ENCODE measurements around the gene PAX9. TPM values are rescaled to one million over a fixed set of nuclear protein-coding genes. Genes with fewer than 3 reads are reported as not detected.

Gene PAX9
- total and polyA plus RNA-seq, 2 donors (not counting 1 experiment from before 2014, with no cell fraction given), result 0.03 TPM; not detected in 1

DNA sequence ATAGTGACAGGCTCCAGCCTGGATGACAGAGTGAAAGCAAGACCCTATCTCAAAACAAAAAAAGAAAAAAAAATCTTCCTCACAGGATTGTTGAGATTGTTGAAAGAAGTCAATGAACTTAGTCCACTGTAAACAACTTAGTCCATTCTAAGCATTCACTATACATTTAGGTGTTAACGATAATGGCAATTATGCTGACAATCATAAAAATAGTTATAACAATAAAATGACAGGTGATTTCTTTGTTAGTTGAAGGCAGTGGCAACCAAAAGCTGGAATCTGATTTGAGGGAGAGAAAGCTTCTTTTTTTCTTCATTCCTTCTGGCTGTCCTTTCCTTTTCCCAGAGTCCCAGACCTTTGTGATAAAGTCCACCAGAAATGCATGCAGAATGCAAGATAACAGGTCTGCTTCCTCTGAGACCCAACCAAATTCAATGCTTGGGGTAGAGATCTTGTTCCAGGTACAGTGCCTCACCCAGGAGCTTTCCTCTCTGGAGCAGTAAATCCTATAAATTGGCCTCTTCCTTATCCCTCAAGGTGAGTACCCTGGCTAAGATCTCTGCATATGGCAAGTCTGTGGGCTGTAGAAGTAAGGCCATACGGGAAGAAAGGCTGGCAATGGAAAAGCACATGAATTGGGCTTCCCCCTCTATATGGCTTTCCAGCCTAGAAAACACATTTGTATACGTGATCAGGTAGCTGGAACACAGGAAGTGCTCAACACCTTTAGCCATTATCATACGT lies 52.5 kb downstream of the PAX9 start:
- no peaks in the 10 kb centered on the region for H4K20me1 ChIP-seq (ENCODE audit: control insufficient read depth, extremely low read depth, insufficient read depth, low read length)
- TF ChIP-seq CTCF (conservative IDR thresholded peaks at IDR 0.05 in 1 of 2, IDR thresholded peaks at IDR 0.05 in 1 of 2; ENCODE audit: low read depth in 1 of 2, low read length in 2 of 2) (no peak), EZH2 (IDR thresholded peaks at IDR 0.05; ENCODE audit: low read length, missing control alignments) (no peak)
- no peak for DNase-seq (ENCODE audit: low read depth in 2 of 2)
- H3K4me2 ChIP-seq (ENCODE audit: extremely low read depth, insufficient read depth, low read length), result no peak overlapping the region
- H3K27ac ChIP-seq (ENCODE audit: insufficient read depth, low read length), result no peak overlapping the region
- H3K79me2 ChIP-seq (ENCODE audit: control insufficient read depth, insufficient read depth, low read length), result no peaks in the 10 kb centered on the region
- no peaks in the 10 kb centered on the region for H3K4me1 ChIP-seq (ENCODE audit: control insufficient read depth, extremely low read depth, insufficient read depth, low read length)
- H2AFZ ChIP-seq (ENCODE audit: low read length), result no peak overlapping the region
- H3K36me3 ChIP-seq (ENCODE audit: control insufficient read depth, insufficient read depth, low read length), result no peaks in the 10 kb centered on the region
- H3K4me3 ChIP-seq (replicated peaks in 1 of 4; ENCODE audit: control extremely low read depth in 1 of 4, insufficient read depth in 1 of 4, low read depth in 3 of 4, low read length in 4 of 4), result no peak overlapping the region
- H3K9ac ChIP-seq (ENCODE audit: insufficient read depth, low read length), result no peak overlapping the region
- no peaks in the 10 kb centered on the region for H3K27me3 ChIP-seq (ENCODE audit: control insufficient read depth, insufficient read depth, low read length)
- no peaks in the 10 kb centered on the region for H3K9me3 ChIP-seq (ENCODE audit: control insufficient read depth, insufficient read depth, low read depth, low read length)

- no peaks in the 10 kb centered on the region for H3K27me3 ChIP-seq (ENCODE audit: control insufficient read depth, insufficient read depth, low read length)
- H3K79me2 ChIP-seq (ENCODE audit: control insufficient read depth, insufficient read depth, low read length), result no peaks in the 10 kb centered on the region
- H3K9ac ChIP-seq (ENCODE audit: insufficient read depth, low read length), result no peak overlapping the region
- no peak overlapping the region for H2AFZ ChIP-seq (ENCODE audit: low read length)
- no peak overlapping the region for H3K27ac ChIP-seq (ENCODE audit: insufficient read depth, low read length)
- H3K4me3 ChIP-seq (replicated peaks in 1 of 4; ENCODE audit: control extremely low read depth in 1 of 4, insufficient read depth in 1 of 4, low read depth in 3 of 4, low read length in 4 of 4), result no peak overlapping the region
- H3K9me3 ChIP-seq (ENCODE audit: control insufficient read depth, insufficient read depth, low read depth, low read length), result no peaks in the 10 kb centered on the region
- TF ChIP-seq EZH2 (IDR thresholded peaks at IDR 0.05; ENCODE audit: low read length, missing control alignments) (no peak), CTCF (conservative IDR thresholded peaks at IDR 0.05 in 1 of 2, IDR thresholded peaks at IDR 0.05 in 1 of 2; ENCODE audit: low read depth in 1 of 2, low read length in 2 of 2) (no peak)
- H3K36me3 ChIP-seq (ENCODE audit: control insufficient read depth, insufficient read depth, low read length), result no peaks in the 10 kb centered on the region
- H3K4me2 ChIP-seq (ENCODE audit: extremely low read depth, insufficient read depth, low read length), result no peak overlapping the region
- H4K20me1 ChIP-seq (ENCODE audit: control insufficient read depth, extremely low read depth, insufficient read depth, low read length), result no peaks in the 10 kb centered on the region
- no peaks in the 10 kb centered on the region for H3K4me1 ChIP-seq (ENCODE audit: control insufficient read depth, extremely low read depth, insufficient read depth, low read length)
- no peak for DNase-seq (ENCODE audit: low read depth in 2 of 2)
These were observed 55.0 kb downstream of the PAX9 start for GRCh38 chr14:36716614-36717184.

- no peaks in the 10 kb centered on the region for H3K36me3 ChIP-seq (ENCODE audit: control insufficient read depth, insufficient read depth, low read length)
- no peaks in the 10 kb centered on the region for H4K20me1 ChIP-seq (ENCODE audit: control insufficient read depth, extremely low read depth, insufficient read depth, low read length)
- no peaks in the 10 kb centered on the region for H3K9me3 ChIP-seq (ENCODE audit: control insufficient read depth, insufficient read depth, low read depth, low read length)
- H3K79me2 ChIP-seq (ENCODE audit: control insufficient read depth, insufficient read depth, low read length), result no peaks in the 10 kb centered on the region
- no peak overlapping the region for H3K4me2 ChIP-seq (ENCODE audit: extremely low read depth, insufficient read depth, low read length)
- no peak overlapping the region for H3K4me3 ChIP-seq (replicated peaks in 1 of 4; ENCODE audit: control extremely low read depth in 1 of 4, insufficient read depth in 1 of 4, low read depth in 3 of 4, low read length in 4 of 4)
- no peak for TF ChIP-seq CTCF (conservative IDR thresholded peaks at IDR 0.05 in 1 of 2, IDR thresholded peaks at IDR 0.05 in 1 of 2; ENCODE audit: low read depth in 1 of 2, low read length in 2 of 2)
- no peak for TF ChIP-seq EZH2 (IDR thresholded peaks at IDR 0.05; ENCODE audit: low read length, missing control alignments)
- no peak for DNase-seq (ENCODE audit: low read depth in 2 of 2)
- H3K27ac ChIP-seq (ENCODE audit: insufficient read depth, low read length), result no peak overlapping the region
- no peak overlapping the region for H3K9ac ChIP-seq (ENCODE audit: insufficient read depth, low read length)
- H2AFZ ChIP-seq (ENCODE audit: low read length), result no peak overlapping the region
- no peaks in the 10 kb centered on the region for H3K27me3 ChIP-seq (ENCODE audit: control insufficient read depth, insufficient read depth, low read length)
- H3K4me1 ChIP-seq (ENCODE audit: control insufficient read depth, extremely low read depth, insufficient read depth, low read length), result no peaks in the 10 kb centered on the region
These were observed 55.7 kb downstream of the PAX9 start for GRCh38 chr14:36717363-36717762.
